Epithelial cell of proximal tubule (primary cell): ENCODE results near the gene ZNF462. TPM values are rescaled to one million over a fixed set of nuclear protein-coding genes. Genes with fewer than 3 reads are reported as not detected.
"Not testable (repeated sequence)": the region's sequence is repeated elsewhere in the genome, so short reads cannot be mapped to it uniquely, and the experiment has no call there.

Experiments
- DNase-seq: peaks from one replicate; pipeline ENCODE4 v3.0.0-alpha.2; 2011; ENCODE audit warnings: low read depth
- H3K4me3 ChIP-seq: 2 replicates; pipeline ENCODE4 v1.5.1; 2011; ENCODE audit warnings: low read depth, mild to moderate bottlenecking, low read length
- CTCF ChIP-seq: conservative IDR thresholded peaks from 2 replicates; pipeline ENCODE4 v1.5.1; 2012; ENCODE audit warnings: low read depth, mild to moderate bottlenecking, low read length
- total RNA-seq: library from RNA; depleted of rRNA; stranded (reverse); fragments of >200 nt; gene quantifications from 2 replicates; pipeline ENCODE4 v1.2.3, GENCODE V29; 2015

The ZNF462 gene
- total RNA-seq, 1 donor from 2014 or later = 22.1 TPM

DNA sequence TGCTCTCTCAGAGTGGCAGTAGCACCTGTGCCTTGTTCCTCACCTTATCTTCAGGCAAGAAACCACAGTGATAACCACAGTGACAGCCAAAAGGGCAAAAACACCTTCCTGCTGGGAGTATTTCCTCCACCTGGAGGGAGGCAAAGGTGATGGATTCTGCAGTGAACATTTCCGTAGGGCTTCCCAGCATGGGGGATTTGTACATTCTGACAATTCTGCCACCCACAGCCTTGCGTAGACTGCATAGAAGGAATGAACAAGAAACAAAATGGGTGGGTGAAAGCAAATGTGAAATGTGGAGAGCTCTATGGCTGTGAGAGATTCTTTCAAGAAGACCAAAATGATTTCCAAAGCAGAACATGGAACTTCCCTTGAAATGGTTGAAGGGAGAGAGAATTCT lies 111.4 kb downstream of the ZNF462 start:
- no peak overlapping the region for H3K4me3 ChIP-seq
- no peak for TF ChIP-seq CTCF
- no peak for DNase-seq

DNA sequence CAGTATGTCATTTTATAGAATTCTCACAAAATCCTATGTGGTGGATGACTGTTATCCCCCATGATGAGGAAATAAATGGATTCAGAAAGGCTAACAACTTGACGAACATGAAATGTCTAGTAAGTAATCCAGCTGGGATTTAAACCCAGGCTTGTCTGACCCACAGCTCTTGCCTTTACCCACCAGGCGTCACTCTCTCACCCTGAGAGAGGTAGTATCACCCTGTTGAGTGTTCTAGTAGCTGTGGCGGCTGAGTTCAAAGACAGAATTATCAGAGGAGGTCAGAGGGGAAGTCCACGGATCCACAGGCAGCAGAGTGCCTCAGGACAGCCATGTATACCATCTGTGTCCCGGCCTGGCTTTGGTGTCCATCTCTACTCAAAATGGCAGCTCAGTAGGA lies 113.8 kb downstream of the ZNF462 start:
- no peak for DNase-seq
- H3K4me3 ChIP-seq = no peak overlapping the region
- no peak for TF ChIP-seq CTCF

GRCh38 chr9:106980551-106981101 lies 117.7 kb downstream of the ZNF462 start:
- H3K4me3 ChIP-seq = no peak overlapping the region
- DNase-seq = no peak
- no peak for TF ChIP-seq CTCF

GRCh38 chr9:106981396-106982287 lies 118.7 kb downstream of the ZNF462 start:
- no peak overlapping the region for H3K4me3 ChIP-seq
- no peak for TF ChIP-seq CTCF
- DNase-seq = no peak

GRCh38 chr9:106982636-106983035 lies 119.7 kb downstream of the ZNF462 start:
- no peak overlapping the region for H3K4me3 ChIP-seq
- no peak for TF ChIP-seq CTCF

DNA sequence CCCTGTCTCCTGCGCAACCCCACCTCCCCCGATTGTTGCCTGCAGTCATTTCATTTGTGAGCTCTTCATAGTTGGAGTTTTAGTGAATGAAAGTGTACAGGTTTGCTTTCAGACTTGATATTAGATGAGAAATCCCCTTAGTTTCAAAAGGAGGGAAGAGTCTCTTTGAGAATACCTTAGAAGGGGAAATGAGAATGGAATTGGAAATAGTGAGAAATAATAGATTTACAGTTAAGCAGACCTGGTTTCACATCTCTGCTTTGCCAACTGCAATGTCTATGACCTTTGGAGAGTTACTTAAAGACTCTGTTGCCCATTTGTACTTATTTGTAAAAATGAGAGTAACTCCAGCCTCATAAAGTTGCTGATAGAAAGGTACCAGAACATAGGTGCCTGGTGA lies 120.4 kb downstream of the ZNF462 start:
- no peak overlapping the region for H3K4me3 ChIP-seq
- no peak for TF ChIP-seq CTCF
- DNase-seq = no peak

More at GRCh38 chr9:106982636-106983035, 119.7 kb downstream of the ZNF462 start:
- DNase-seq = no peak

GRCh38 chr9:106989904-106990303 lies 126.9 kb downstream of the ZNF462 start:
- H3K4me3 ChIP-seq, DNase-seq: not testable (repeated sequence)
